HG02759 (cell line): Measurements from ENCODE around the gene SRSF8.
A peak's percentile ranks its signal among the peaks of the same experiment; 100 is the strongest.
"Not testable (repeated sequence)": the region's sequence is repeated elsewhere in the genome, so short reads cannot be mapped to it uniquely, and the experiment has no call there.

Experiments
- ATAC-seq: cut with Tn5 transposase; IDR thresholded peaks from one replicate; pipeline ENCODE4 v1.9.1; 2021; ENCODE audit warnings: mild to moderate bottlenecking, moderate library complexity; ENCODE audit not compliant: unreplicated experiment

The SRSF8 gene

GRCh38 chr11:95093548-95093947 lies 26.8 kb downstream of the SRSF8 start:
- no peak for ATAC-seq

GRCh38 chr11:95095858-95096587 lies 29.3 kb downstream of the SRSF8 start:
- peak; percentile 75 for ATAC-seq

GRCh38 chr11:95097209-95097608 lies 30.5 kb downstream of the SRSF8 start:
- ATAC-seq: no peak

GRCh38 chr11:95098826-95099225 lies 32.1 kb downstream of the SRSF8 start:
- ATAC-seq: no peak

GRCh38 chr11:95100191-95100648 lies 33.5 kb downstream of the SRSF8 start:
- ATAC-seq: no peak

GRCh38 chr11:95100856-95101507 lies 34.3 kb downstream of the SRSF8 start:
- no peak for ATAC-seq

- no peak for ATAC-seq
These were observed 35.2 kb downstream of the SRSF8 start for GRCh38 chr11:95101935-95102334.

- no peak for ATAC-seq
These were observed 36.0 kb downstream of the SRSF8 start for GRCh38 chr11:95102733-95103132.

GRCh38 chr11:95103701-95104100 lies 37.0 kb downstream of the SRSF8 start:
- ATAC-seq: no peak

- ATAC-seq: no peak
These were observed 37.6 kb downstream of the SRSF8 start for GRCh38 chr11:95104121-95104830.

- ATAC-seq: no peak
These were observed 38.1 kb downstream of the SRSF8 start for GRCh38 chr11:95104856-95105255.

- ATAC-seq: no peak
These were observed 41.5 kb downstream of the SRSF8 start for GRCh38 chr11:95108159-95108611.

- no peak for ATAC-seq
These were observed 42.2 kb downstream of the SRSF8 start for GRCh38 chr11:95108671-95109551.

- not testable (repeated sequence) for ATAC-seq
These were observed 44.8 kb downstream of the SRSF8 start for GRCh38 chr11:95111471-95111870.

GRCh38 chr11:95111923-95112540 lies 45.3 kb downstream of the SRSF8 start:
- no peak for ATAC-seq

GRCh38 chr11:95115597-95115996 lies 48.9 kb downstream of the SRSF8 start:
- ATAC-seq: no peak

GRCh38 chr11:95119361-95120060 lies 52.8 kb downstream of the SRSF8 start:
- no peak for ATAC-seq
